HCT116 (cell line): ENCODE results near the gene KCNE5. TPM values are rescaled to one million over a fixed set of nuclear protein-coding genes. Genes with fewer than 3 reads are reported as not detected.

Experiments
- ATAC-seq: fragments of 200-7000 bp; cut with Tn5 transposase; 2 replicates; pipeline ENCODE4 v1.9.1; 2020; ENCODE audit warnings: mild to moderate bottlenecking, moderate library complexity
- BruUV-seq: library from RNA; stranded (reverse); fragments of 400-500 nt; replicated peaks from 2 replicates; lab custom pipeline; 2021; lab: Mats Ljungman, UMichigan
- CTCF ChIA-PET: fragments of 300-600 bp; sonication (Branson Sonifier 250); formaldehyde crosslinking; loops from one replicate; lab custom pipeline; 2021; ENCODE audit warnings: antibody characterized with exemption; lab: Charles Lee
- POLR2A ChIA-PET: fragments of 300-600, 350-600 bp; sonication (Branson Sonifier 250); formaldehyde crosslinking; loops from one replicate; lab custom pipeline; 2021; ENCODE audit warnings: antibody characterized with exemption; lab: Charles Lee
- RAD21 ChIA-PET, 2 experiments: fragments of 300-600 bp; sonication (Branson Sonifier 250); formaldehyde crosslinking; loops; one replicate each; lab custom pipeline; 2023; ENCODE audit warnings: low total read pairs in 2 of 2; ENCODE audit not compliant: uncharacterized antibody in 2 of 2, unreplicated experiment in 2 of 2, low non-redundant PET in 1 of 2; lab: Charles Lee
- DNase-seq: peaks from one replicate; pipeline ENCODE4 v3.0.0-alpha.2; 2010; ENCODE audit warnings: low read depth, low spot score
- H2AFZ ChIP-seq: fragments of 200-600 bp; shearing (Covaris generic), sonication (generic); 2 replicates; pipeline ENCODE4 v1.6.1; 2017; ENCODE audit warnings: low read depth, mixed run types, mixed read lengths, antibody characterized with exemption, low read length; ENCODE audit not compliant: poor library complexity, severe bottlenecking
- H3K27ac ChIP-seq: 2 replicates; pipeline ENCODE4 v1.5.1; 2012; ENCODE audit warnings: low read depth, low read length
- H3K27me3 ChIP-seq: fragments of 200-600 bp; sonication (generic); 2 replicates; pipeline ENCODE4 v1.6.1; 2016; ENCODE audit warnings: mixed run types, low read length, mixed read lengths; ENCODE audit not compliant: insufficient read depth
- H3K36me3 ChIP-seq, 2 experiments: fragments of 200-500 bp in 1 of 2; fragments of 200-600 bp in 1 of 2; sonication (Bioruptor generic) in 1 of 2; sonication (generic) in 1 of 2; 2 replicates each; pipeline versions ENCODE4 v1.5.1 to v1.6.1; 2014 to 2016; ENCODE audit warnings: low read length in 2 of 2, inconsistent platforms in 1 of 2, mixed read lengths in 1 of 2, mixed run types in 1 of 2; ENCODE audit not compliant: insufficient read depth in 2 of 2, control insufficient read depth in 1 of 2
- H3K4me1 ChIP-seq, 2 experiments: fragments of 200-600 bp in 1 of 2; sonication (generic) in 1 of 2; 2 replicates each; pipeline versions ENCODE4 v1.5.1 to v1.6.1; 2012 to 2017; ENCODE audit warnings: low read length in 2 of 2, inconsistent platforms in 1 of 2, mild to moderate bottlenecking in 1 of 2, mixed read lengths in 1 of 2, mixed run types in 1 of 2, moderate library complexity in 1 of 2; ENCODE audit not compliant: insufficient read depth in 2 of 2, control insufficient read depth in 1 of 2
- H3K4me2 ChIP-seq: fragments of 200-600 bp; sonication (generic); 2 replicates; pipeline ENCODE4 v1.6.1; 2017; ENCODE audit warnings: mixed run types, low read length, mixed read lengths
- H3K4me3 ChIP-seq, 2 experiments: fragments of 200-600 bp in 1 of 2; sonication (generic) in 1 of 2; replicated peaks in 1 of 2; 2 replicates each; pipeline ENCODE4 v1.5.1; 2011 to 2016; ENCODE audit warnings: low read length in 2 of 2, control low read depth in 1 of 2, low read depth in 1 of 2, mild to moderate bottlenecking in 1 of 2, mixed read lengths in 1 of 2, mixed run types in 1 of 2
- H3K79me2 ChIP-seq: fragments of 200-600 bp; sonication (generic); 2 replicates; pipeline ENCODE4 v1.6.1; 2017; ENCODE audit warnings: mild to moderate bottlenecking, mixed run types, low read length, moderate library complexity, mixed read lengths; ENCODE audit not compliant: insufficient read depth
- H3K9ac ChIP-seq: fragments of 200-600 bp; sonication (generic); 2 replicates; pipeline ENCODE4 v1.6.1; 2016; ENCODE audit warnings: low read length, mixed read lengths
- H3K9me2 ChIP-seq: fragments of 200-600 bp; sonication (generic), shearing (Covaris generic); 2 replicates; pipeline ENCODE4 v1.6.1; 2017; ENCODE audit warnings: mixed run types, mild to moderate bottlenecking, moderate library complexity; ENCODE audit not compliant: insufficient read depth
- H3K9me3 ChIP-seq, 2 experiments: fragments of 200-500 bp in 1 of 2; fragments of 200-600 bp in 1 of 2; sonication (Bioruptor generic) in 1 of 2; sonication (generic) in 1 of 2; 2 replicates each; pipeline ENCODE4 v1.6.1; 2014 to 2017; ENCODE audit warnings: low read length in 2 of 2, mixed read lengths in 2 of 2, inconsistent platforms in 1 of 2, low read depth in 1 of 2, mild to moderate bottlenecking in 1 of 2, mixed run types in 1 of 2, moderate library complexity in 1 of 2; ENCODE audit not compliant: control insufficient read depth in 1 of 2, insufficient read depth in 1 of 2
- H4K20me1 ChIP-seq: fragments of 200-600 bp; sonication (generic), shearing (Covaris generic); 2 replicates; pipeline ENCODE4 v1.6.1; 2017; ENCODE audit warnings: mixed run types, mild to moderate bottlenecking, moderate library complexity; ENCODE audit not compliant: insufficient read depth
- CBX3 ChIP-seq: IDR thresholded peaks from 2 replicates; pipeline ENCODE4 v1.6.1; 2012; ENCODE audit warnings: low read depth
- ELF1 ChIP-seq: IDR thresholded peaks from 2 replicates; pipeline ENCODE4 v1.6.1; 2012; ENCODE audit warnings: low read depth, borderline replicate concordance
- EZH2 ChIP-seq: fragments of 200-600 bp; sonication (generic); IDR thresholded peaks from 2 replicates; pipeline ENCODE4 v1.6.1; 2017; ENCODE audit warnings: antibody characterized with exemption, mixed run types
- FOSL1 ChIP-seq: IDR thresholded peaks from 2 replicates; pipeline ENCODE4 v1.6.1; 2012; ENCODE audit warnings: low read depth
- JUND ChIP-seq: IDR thresholded peaks from 2 replicates; pipeline ENCODE4 v1.6.1; 2012
- POLR2A ChIP-seq: IDR thresholded peaks from 2 replicates; pipeline ENCODE4 v1.7.0; 2011; ENCODE audit warnings: borderline replicate concordance; ENCODE audit not compliant: insufficient read depth, insufficient read length; ENCODE audit errors: extremely low read depth
- POLR2AphosphoS5 ChIP-seq: IDR thresholded peaks from 2 replicates; pipeline ENCODE4 v1.6.1; 2011; ENCODE audit warnings: mild to moderate bottlenecking, low read depth, low read length, moderate library complexity
- RAD21 ChIP-seq: IDR thresholded peaks from 2 replicates; pipeline ENCODE4 v1.6.1; 2012; ENCODE audit warnings: low read depth, mild to moderate bottlenecking
- SIN3A ChIP-seq: IDR thresholded peaks from 2 replicates; pipeline ENCODE4 v1.6.1; 2012; ENCODE audit warnings: low read depth
- SP1 ChIP-seq: IDR thresholded peaks from 2 replicates; pipeline ENCODE4 v1.6.1; 2012; ENCODE audit warnings: low read depth
- SRF ChIP-seq: IDR thresholded peaks from 2 replicates; pipeline ENCODE4 v1.6.1; 2012; ENCODE audit warnings: low read depth
- TCF7L2 ChIP-seq: IDR thresholded peaks from 2 replicates; pipeline ENCODE4 v1.7.0; 2011; ENCODE audit warnings: borderline replicate concordance, inconsistent platforms; ENCODE audit not compliant: insufficient read depth, insufficient read length; ENCODE audit errors: extremely low read depth
- YY1 ChIP-seq: IDR thresholded peaks from 2 replicates; pipeline ENCODE4 v1.6.1; 2011; ENCODE audit warnings: low read length, low read depth, moderate library complexity, mild to moderate bottlenecking; ENCODE audit not compliant: insufficient replicate concordance; ENCODE audit errors: extremely low read depth
- ZFX ChIP-seq: fragments of 450-650 bp; IDR thresholded peaks from 2 replicates; pipeline ENCODE4 v1.6.1; 2017
- ZNF274 ChIP-seq: fragments of 200-500 bp; sonication (Bioruptor generic); IDR thresholded peaks from 2 replicates; pipeline ENCODE4 v1.6.1; 2014; ENCODE audit warnings: mild to moderate bottlenecking, low read depth, low read length, inconsistent platforms
- intact Hi-C: fragments of 100-400 bp; cut with micrococcal nuclease; formaldehyde crosslinking; loops from 2 replicates; pipeline ENCODE4 v1.10.0; 2022
- total RNA-seq: library from RNA; stranded (reverse); gene quantifications from one replicate; pipeline ENCODE4 v1.2.1, GENCODE V29; 2021; ENCODE audit not compliant: unreplicated experiment
- TF ChIP-seq, protein P1 (sequence below), 3 experiments: fragments of 200-600 bp in 1 of 3; sonication (generic) in 1 of 3; IDR thresholded peaks in 2 of 3; conservative IDR thresholded peaks in 1 of 3; 2 replicates each; pipeline ENCODE4 v1.5.1; 2012 to 2017; ENCODE audit warnings: low read depth in 2 of 3, low read length in 2 of 3, antibody characterized with exemption in 1 of 3, borderline replicate concordance in 1 of 3, control low read depth in 1 of 3, mild to moderate bottlenecking in 1 of 3, mixed read lengths in 1 of 3, mixed run types in 1 of 3, moderate library complexity in 1 of 3; ENCODE audit not compliant: insufficient read depth in 1 of 3
- TF ChIP-seq, protein P2 (sequence below): IDR thresholded peaks from 2 replicates; pipeline ENCODE4 v1.6.1; 2012
- TF ChIP-seq, protein P3 (sequence below): IDR thresholded peaks from 2 replicates; pipeline ENCODE4 v1.6.1; 2012; ENCODE audit warnings: low read depth

The KCNE5 gene
- total RNA-seq, 1 experiment from 2014 or later = not detected

DNA sequence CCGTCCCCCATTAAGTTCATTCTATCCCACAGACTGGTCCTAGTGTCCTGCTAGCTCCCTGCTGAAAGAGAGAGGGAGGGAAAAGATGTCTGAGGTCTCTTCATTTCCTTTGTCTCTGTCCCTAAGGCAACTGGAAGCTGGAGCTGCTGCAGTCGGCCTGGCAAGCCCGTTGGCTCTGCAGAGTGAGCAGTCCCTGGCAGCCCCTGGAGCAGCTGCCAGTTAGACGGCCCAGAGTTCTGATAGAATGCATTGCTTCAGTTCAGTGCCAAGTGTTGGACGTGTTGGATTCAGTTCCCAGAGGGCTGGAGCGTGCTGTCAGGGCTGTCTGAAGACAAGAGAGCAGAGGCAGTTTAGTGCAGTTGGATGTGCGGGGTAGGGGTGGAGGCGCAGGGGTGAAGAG lies 975 bp downstream of the KCNE5 start:
- TF ChIP-seq POLR2AphosphoS5 (no peak), ELF1 (no peak), TCF7L2 (no peak), SIN3A (no peak), JUND (no peak), SP1 (no peak), CBX3 (no peak), EZH2 (no peak), ZNF274 (no peak), RAD21 (no peak), POLR2A (no peak), FOSL1 (no peak), YY1 (no peak), ZFX (no peak), SRF (no peak)
- TF ChIP-seq, protein P1, sequence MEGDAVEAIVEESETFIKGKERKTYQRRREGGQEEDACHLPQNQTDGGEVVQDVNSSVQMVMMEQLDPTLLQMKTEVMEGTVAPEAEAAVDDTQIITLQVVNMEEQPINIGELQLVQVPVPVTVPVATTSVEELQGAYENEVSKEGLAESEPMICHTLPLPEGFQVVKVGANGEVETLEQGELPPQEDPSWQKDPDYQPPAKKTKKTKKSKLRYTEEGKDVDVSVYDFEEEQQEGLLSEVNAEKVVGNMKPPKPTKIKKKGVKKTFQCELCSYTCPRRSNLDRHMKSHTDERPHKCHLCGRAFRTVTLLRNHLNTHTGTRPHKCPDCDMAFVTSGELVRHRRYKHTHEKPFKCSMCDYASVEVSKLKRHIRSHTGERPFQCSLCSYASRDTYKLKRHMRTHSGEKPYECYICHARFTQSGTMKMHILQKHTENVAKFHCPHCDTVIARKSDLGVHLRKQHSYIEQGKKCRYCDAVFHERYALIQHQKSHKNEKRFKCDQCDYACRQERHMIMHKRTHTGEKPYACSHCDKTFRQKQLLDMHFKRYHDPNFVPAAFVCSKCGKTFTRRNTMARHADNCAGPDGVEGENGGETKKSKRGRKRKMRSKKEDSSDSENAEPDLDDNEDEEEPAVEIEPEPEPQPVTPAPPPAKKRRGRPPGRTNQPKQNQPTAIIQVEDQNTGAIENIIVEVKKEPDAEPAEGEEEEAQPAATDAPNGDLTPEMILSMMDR (IDR thresholded peaks at IDR 0.05 in 2 of 3, conservative IDR thresholded peaks at IDR 0.05 in 1 of 3; ENCODE audit: borderline replicate concordance in 1 of 3, insufficient read depth in 1 of 3, low read depth in 2 of 3, low read length in 2 of 3) = no peak
- TF ChIP-seq, protein P2, sequence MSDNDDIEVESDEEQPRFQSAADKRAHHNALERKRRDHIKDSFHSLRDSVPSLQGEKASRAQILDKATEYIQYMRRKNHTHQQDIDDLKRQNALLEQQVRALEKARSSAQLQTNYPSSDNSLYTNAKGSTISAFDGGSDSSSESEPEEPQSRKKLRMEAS = no peak
- TF ChIP-seq, protein P3, sequence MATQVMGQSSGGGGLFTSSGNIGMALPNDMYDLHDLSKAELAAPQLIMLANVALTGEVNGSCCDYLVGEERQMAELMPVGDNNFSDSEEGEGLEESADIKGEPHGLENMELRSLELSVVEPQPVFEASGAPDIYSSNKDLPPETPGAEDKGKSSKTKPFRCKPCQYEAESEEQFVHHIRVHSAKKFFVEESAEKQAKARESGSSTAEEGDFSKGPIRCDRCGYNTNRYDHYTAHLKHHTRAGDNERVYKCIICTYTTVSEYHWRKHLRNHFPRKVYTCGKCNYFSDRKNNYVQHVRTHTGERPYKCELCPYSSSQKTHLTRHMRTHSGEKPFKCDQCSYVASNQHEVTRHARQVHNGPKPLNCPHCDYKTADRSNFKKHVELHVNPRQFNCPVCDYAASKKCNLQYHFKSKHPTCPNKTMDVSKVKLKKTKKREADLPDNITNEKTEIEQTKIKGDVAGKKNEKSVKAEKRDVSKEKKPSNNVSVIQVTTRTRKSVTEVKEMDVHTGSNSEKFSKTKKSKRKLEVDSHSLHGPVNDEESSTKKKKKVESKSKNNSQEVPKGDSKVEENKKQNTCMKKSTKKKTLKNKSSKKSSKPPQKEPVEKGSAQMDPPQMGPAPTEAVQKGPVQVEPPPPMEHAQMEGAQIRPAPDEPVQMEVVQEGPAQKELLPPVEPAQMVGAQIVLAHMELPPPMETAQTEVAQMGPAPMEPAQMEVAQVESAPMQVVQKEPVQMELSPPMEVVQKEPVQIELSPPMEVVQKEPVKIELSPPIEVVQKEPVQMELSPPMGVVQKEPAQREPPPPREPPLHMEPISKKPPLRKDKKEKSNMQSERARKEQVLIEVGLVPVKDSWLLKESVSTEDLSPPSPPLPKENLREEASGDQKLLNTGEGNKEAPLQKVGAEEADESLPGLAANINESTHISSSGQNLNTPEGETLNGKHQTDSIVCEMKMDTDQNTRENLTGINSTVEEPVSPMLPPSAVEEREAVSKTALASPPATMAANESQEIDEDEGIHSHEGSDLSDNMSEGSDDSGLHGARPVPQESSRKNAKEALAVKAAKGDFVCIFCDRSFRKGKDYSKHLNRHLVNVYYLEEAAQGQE = no peak
- H3K27ac ChIP-seq = no peak overlapping the region
- DNase-seq (no peak), ATAC-seq (no peak)
- POLR2A ChIA-PET = no interaction called here
- no TSS peak for BruUV-seq
- CTCF ChIA-PET = no interaction called here
- H3K9me2 ChIP-seq = no peaks in the 10 kb centered on the region
- H3K9ac ChIP-seq = no peak overlapping the region
- no peak overlapping the region for H3K4me2 ChIP-seq
- no peaks in the 10 kb centered on the region for H3K27me3 ChIP-seq
- no peaks in the 10 kb centered on the region for H3K4me1 ChIP-seq
- no peaks in the 10 kb centered on the region for H3K36me3 ChIP-seq
- no peak overlapping the region for H2AFZ ChIP-seq
- no peaks in the 10 kb centered on the region for H3K79me2 ChIP-seq
- RAD21 ChIA-PET = no interaction called here
- H3K9me3 ChIP-seq = no peaks in the 10 kb centered on the region
- intact Hi-C loops = no loop called here
- no peak overlapping the region for H3K4me3 ChIP-seq
- no peaks in the 10 kb centered on the region for H4K20me1 ChIP-seq
